PC-3 (cell line): ENCODE results near the gene ZBTB16. TPM values are rescaled to one million over a fixed set of nuclear protein-coding genes. Genes with fewer than 3 reads are reported as not detected.

Experiments
- ATAC-seq: fragments of 200-7000 bp; cut with Tn5 transposase; 2 replicates; pipeline ENCODE4 v1.9.1; 2020; ENCODE audit warnings: mild to moderate bottlenecking, moderate library complexity
- BruUV-seq: library from RNA; stranded (reverse); fragments of 400-500 nt; replicated peaks from 2 replicates; lab custom pipeline; 2021; lab: Mats Ljungman, UMichigan
- CTCF ChIA-PET: fragments of 300-600 bp; sonication (Branson Sonifier 250); formaldehyde crosslinking; loops from one replicate; lab custom pipeline; 2022; ENCODE audit warnings: antibody characterized with exemption; lab: Charles Lee
- POLR2A ChIA-PET: fragments of 300-600 bp; sonication (Branson Sonifier 250); formaldehyde crosslinking; loops from one replicate; lab custom pipeline; 2022; ENCODE audit warnings: antibody characterized with exemption; ENCODE audit not compliant: unreplicated experiment; lab: Charles Lee
- DNase-seq: peaks from one replicate; pipeline ENCODE4 v3.0.0-alpha.2; 2015
- H2AFZ ChIP-seq: fragments of 300-600 bp; sonication (generic); 2 replicates; pipeline ENCODE4 v1.6.0; 2016; ENCODE audit warnings: antibody characterized with exemption, low read length
- H3F3A ChIP-seq: fragments of 300-600 bp; sonication (generic); one replicate; pipeline ENCODE4 v1.6.0; 2017; ENCODE audit warnings: antibody characterized with exemption, low read length, control low read depth, mild to moderate bottlenecking; ENCODE audit not compliant: unreplicated experiment
- H3K27ac ChIP-seq: fragments of 300-600 bp; sonication (generic); 2 replicates; pipeline ENCODE4 v1.5.1; 2016; ENCODE audit warnings: mild to moderate bottlenecking, low read length
- H3K27me3 ChIP-seq: fragments of 300-600 bp; sonication (generic); 2 replicates; pipeline ENCODE4 v1.6.1; 2016; ENCODE audit warnings: low read length, mixed read lengths
- H3K36me3 ChIP-seq: fragments of 300-600 bp; sonication (generic); 2 replicates; pipeline ENCODE4 v1.6.1; 2016; ENCODE audit warnings: low read depth, mixed run types, low read length, mixed read lengths
- H3K4me1 ChIP-seq: fragments of 300-600 bp; sonication (generic); 2 replicates; pipeline ENCODE4 v1.5.1; 2016; ENCODE audit warnings: low read length; ENCODE audit not compliant: insufficient read depth
- H3K4me2 ChIP-seq: fragments of 300-600 bp; sonication (generic); 2 replicates; pipeline ENCODE4 v1.6.0; 2016; ENCODE audit warnings: low read length
- H3K4me3 ChIP-seq: fragments of 300-600 bp; sonication (generic); 2 replicates; pipeline ENCODE4 v1.5.1; 2016; ENCODE audit warnings: mild to moderate bottlenecking, low read length, mixed read lengths
- H3K79me2 ChIP-seq: fragments of 300-600 bp; sonication (generic); 2 replicates; pipeline ENCODE4 v1.6.1; 2017; ENCODE audit warnings: low read length, mixed read lengths
- H3K9ac ChIP-seq: fragments of 300-600 bp; sonication (generic); 2 replicates; pipeline ENCODE4 v1.6.0; 2016; ENCODE audit warnings: mild to moderate bottlenecking, low read length
- H3K9me2 ChIP-seq: fragments of 300-600 bp; sonication (generic); replicated peaks from 2 replicates; pipeline ENCODE4 v1.6.1; 2016; ENCODE audit warnings: mixed run types, low read length, mixed read lengths
- H3K9me3 ChIP-seq: fragments of 300-600 bp; sonication (generic); 2 replicates; pipeline ENCODE4 v1.6.1; 2016; ENCODE audit warnings: low read length, mixed read lengths
- H4K20me1 ChIP-seq: fragments of 300-600 bp; sonication (generic); 2 replicates; pipeline ENCODE4 v1.6.1; 2016; ENCODE audit warnings: low read length, mixed read lengths
- EZH2 ChIP-seq: fragments of 300-600 bp; sonication (generic); IDR thresholded peaks from one replicate; pipeline ENCODE4 v1.6.1; 2017; ENCODE audit warnings: antibody characterized with exemption, mild to moderate bottlenecking, low read length; ENCODE audit not compliant: unreplicated experiment
- EZH2phosphoT487 ChIP-seq: fragments of 300-600 bp; sonication (generic); IDR thresholded peaks from 2 replicates; pipeline ENCODE4 v1.6.1; 2018; ENCODE audit warnings: mild to moderate bottlenecking, antibody characterized with exemption, low read length, borderline replicate concordance
- intact Hi-C: fragments of 100-400 bp; cut with micrococcal nuclease; formaldehyde crosslinking; loops from 2 replicates; pipeline ENCODE4 v1.9.0; 2023
- total RNA-seq: library from RNA; depleted of rRNA; stranded (reverse); fragments of >200 nt; gene quantifications from 2 replicates; pipeline ENCODE4 v1.2.3, GENCODE V29; 2014
- TF ChIP-seq, protein P1 (sequence below): fragments of 300-600 bp; sonication (generic); conservative IDR thresholded peaks from 2 replicates; pipeline ENCODE4 v1.5.1; 2017; ENCODE audit warnings: antibody characterized with exemption, low read depth, mild to moderate bottlenecking, low read length

Gene ZBTB16
- total RNA-seq, 1 experiment from 2014 or later, result not detected

DNA sequence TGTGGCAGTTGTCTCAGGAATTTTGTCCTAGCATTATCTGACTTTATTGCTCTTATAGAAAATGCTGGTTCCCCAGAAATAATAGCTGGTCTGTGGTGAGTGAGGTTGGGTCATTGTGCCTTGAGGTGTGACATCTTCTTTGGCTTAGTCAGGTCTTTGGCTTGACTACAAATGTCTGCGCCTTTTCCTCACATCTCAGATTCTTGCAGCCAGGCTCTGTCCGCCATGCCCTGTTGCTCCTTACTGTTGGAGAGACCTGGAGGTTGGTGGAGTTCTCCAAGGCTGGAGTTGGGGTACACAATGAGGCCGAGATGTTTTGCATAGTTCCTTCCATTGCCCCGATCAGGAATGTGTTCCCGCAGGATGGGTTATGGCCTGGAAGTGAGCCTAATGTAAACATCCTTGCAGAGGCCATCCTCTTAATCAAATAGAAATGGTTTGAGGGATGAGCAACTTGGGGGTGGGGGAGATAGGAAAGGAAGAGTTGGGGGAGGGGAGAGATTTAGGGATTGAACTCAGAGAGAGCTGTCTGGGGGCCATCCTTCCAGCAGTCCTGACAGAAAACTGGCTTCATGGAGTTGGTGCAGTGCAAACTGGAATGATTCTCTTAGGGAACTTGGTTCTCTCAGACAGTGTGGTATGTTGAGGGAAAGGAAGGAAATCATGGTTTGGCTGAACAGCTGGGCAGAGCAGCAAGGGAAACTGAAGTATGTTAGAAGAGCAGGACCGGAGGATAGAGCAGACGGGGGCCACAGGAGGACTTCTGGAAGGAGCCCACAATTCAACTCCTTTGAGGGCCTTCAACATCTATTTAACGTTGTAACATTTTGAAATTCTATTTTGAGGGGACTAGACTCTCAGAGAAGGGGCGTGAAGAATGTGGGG is 49.9 kb downstream of the ZBTB16 start:
- H3K9ac ChIP-seq, result no peak overlapping the region
- H4K20me1 ChIP-seq, result no peaks in the 10 kb centered on the region
- no TSS peak for BruUV-seq
- no peak overlapping the region for H3K4me3 ChIP-seq
- no peak overlapping the region for H2AFZ ChIP-seq
- no peaks in the 10 kb centered on the region for H3K79me2 ChIP-seq
- no peak overlapping the region for H3K4me2 ChIP-seq
- ChIA-PET CTCF (no interaction called here), POLR2A (no interaction called here)
- no peak for TF ChIP-seq EZH2
- TF ChIP-seq EZH2phosphoT487, result no peak
- TF ChIP-seq, protein P1, sequence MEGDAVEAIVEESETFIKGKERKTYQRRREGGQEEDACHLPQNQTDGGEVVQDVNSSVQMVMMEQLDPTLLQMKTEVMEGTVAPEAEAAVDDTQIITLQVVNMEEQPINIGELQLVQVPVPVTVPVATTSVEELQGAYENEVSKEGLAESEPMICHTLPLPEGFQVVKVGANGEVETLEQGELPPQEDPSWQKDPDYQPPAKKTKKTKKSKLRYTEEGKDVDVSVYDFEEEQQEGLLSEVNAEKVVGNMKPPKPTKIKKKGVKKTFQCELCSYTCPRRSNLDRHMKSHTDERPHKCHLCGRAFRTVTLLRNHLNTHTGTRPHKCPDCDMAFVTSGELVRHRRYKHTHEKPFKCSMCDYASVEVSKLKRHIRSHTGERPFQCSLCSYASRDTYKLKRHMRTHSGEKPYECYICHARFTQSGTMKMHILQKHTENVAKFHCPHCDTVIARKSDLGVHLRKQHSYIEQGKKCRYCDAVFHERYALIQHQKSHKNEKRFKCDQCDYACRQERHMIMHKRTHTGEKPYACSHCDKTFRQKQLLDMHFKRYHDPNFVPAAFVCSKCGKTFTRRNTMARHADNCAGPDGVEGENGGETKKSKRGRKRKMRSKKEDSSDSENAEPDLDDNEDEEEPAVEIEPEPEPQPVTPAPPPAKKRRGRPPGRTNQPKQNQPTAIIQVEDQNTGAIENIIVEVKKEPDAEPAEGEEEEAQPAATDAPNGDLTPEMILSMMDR, result no peak
- H3K27ac ChIP-seq, result no peak overlapping the region
- intact Hi-C loops, result no loop called here
- H3F3A ChIP-seq, result no peaks in the 10 kb centered on the region
- H3K9me3 ChIP-seq, result no peaks in the 10 kb centered on the region
- H3K36me3 ChIP-seq, result no peaks in the 10 kb centered on the region
- H3K27me3 ChIP-seq, result peaks cover 100% of the 10 kb centered on the region
- H3K9me2 ChIP-seq, result no peaks in the 10 kb centered on the region
- H3K4me1 ChIP-seq, result no peaks in the 10 kb centered on the region
- ATAC-seq (no peak), DNase-seq (no peak)

DNA sequence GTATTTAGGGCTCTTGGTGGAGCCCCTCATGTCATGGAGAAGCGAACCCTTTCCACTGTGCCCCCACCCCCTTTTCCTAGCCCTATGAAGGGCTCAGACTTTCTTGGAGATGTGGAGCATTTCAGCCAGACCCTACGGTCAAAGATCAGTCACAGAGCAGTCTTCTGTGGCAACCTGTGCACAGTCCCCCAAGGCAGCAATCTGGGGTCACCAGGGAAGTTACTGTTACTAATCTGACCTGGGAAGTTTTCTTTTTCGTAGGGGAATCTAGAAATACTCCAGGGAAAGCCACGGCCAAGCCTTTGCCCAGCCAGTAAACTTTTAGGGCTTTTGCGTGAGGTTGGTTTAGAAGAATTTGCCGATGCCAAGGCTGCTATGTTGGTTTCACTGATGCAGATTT is 50.6 kb downstream of the ZBTB16 start:
- Histone ChIP-seq H3K4me2 (no peak overlapping the region), H4K20me1 (no peaks in the 10 kb centered on the region), H3K79me2 (no peaks in the 10 kb centered on the region), H2AFZ (no peak overlapping the region), H3K9me2 (no peaks in the 10 kb centered on the region), H3F3A (no peaks in the 10 kb centered on the region), H3K9ac (no peak overlapping the region), H3K27me3 (peaks cover 99% of the 10 kb centered on the region), H3K4me3 (no peak overlapping the region), H3K9me3 (no peaks in the 10 kb centered on the region), H3K27ac (no peak overlapping the region), H3K4me1 (no peaks in the 10 kb centered on the region), H3K36me3 (no peaks in the 10 kb centered on the region)
- BruUV-seq, result no TSS peak
- POLR2A ChIA-PET, result interaction anchor here (0.6 kb wide), 1 partner anchor 57 kb away, joined by 4 read pairs; no protein-coding TSS in a partner anchor
- ATAC-seq, result no peak
- no peak for DNase-seq
- intact Hi-C loops, result no loop called here
- CTCF ChIA-PET, result no interaction called here
- TF ChIP-seq EZH2, result no peak
- no peak for TF ChIP-seq EZH2phosphoT487
- TF ChIP-seq, protein P1, result no peak
